Measurements from ENCODE around the gene YPEL3. TPM values are rescaled to one million over a fixed set of nuclear protein-coding genes. Genes with fewer than 3 reads are reported as not detected.

YPEL3 gene, protein sequence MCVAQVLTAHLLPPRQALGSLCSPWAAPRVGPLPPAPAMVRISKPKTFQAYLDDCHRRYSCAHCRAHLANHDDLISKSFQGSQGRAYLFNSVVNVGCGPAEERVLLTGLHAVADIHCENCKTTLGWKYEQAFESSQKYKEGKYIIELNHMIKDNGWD
- 8.8 and 9.2 TPM in 2 replicates for total RNA-seq (2022)
- Bru-seq, nascent RNA: percentile 43 among the genes with signal in this experiment
- percentile 57 among the genes with signal in this experiment for BruChase-seq, experiment 1, labeled RNA remaining after a 6-hour chase
- percentile 51 among the genes with signal in this experiment for BruChase-seq, experiment 2, labeled RNA remaining after a 2-hour chase
- long read RNA-seq, transcript YPEL3-201 (5 exons, 935 nt): major isoform, 6 of 8 reads
- long read RNA-seq, partial matches to known transcripts: 0 of 8 reads
- long read RNA-seq, other reads (novel, unspliced or antisense): 2 of 8 reads

DNA sequence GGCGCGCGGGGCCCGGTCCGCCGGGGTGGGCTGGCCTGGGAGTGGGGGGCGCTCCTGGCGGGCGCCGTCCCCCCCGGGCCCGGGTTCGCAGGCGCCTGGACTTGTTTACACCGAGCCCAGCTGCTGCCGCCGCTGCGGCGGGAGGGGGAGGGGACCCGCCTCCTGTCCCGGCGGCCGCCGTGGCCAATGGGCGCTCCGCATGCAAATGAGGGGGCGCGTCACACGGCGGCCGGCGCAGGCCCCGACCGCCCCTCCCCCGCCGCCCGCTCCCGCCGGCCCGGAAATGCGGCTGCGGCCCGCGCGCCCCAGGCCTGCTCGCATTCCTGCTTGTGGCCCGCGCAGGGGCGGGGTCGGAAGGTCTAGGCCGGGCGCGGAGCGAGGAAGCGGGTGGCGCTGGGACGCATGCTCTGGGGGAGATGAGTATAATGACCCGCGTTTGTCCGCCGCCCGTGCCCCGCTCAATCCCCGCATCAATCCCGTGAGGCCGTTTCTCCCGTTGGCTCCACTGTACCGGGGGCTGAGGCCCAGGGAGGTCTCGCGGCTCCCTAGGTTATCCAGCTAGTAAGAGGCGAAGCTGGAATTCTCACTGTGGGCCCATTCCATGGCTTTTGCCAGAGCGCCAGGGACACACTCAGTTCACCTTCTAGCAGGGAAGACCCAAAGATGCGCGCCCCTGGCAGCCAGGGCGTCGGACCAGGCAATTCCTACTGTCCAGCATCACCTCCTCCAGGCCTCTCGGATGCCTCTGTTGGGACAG is at the start of gene YPEL3:
Gene YPEL3, minus strand, starts transcription at position 109 of the 757 bp plus-strand sequence. CDS start 731 bp downstream, outside the sequence.
- H3K27me3 Mint-ChIP-seq (ENCODE audit: insufficient read depth, unreplicated experiment): no peaks in the 10 kb centered on the region
- intact Hi-C loops (cut with micrococcal nuclease): loop anchor here (10.0 kb wide), 1 partner anchor 309 kb away; the partner anchor contains the start of gene ZNF771

DNA sequence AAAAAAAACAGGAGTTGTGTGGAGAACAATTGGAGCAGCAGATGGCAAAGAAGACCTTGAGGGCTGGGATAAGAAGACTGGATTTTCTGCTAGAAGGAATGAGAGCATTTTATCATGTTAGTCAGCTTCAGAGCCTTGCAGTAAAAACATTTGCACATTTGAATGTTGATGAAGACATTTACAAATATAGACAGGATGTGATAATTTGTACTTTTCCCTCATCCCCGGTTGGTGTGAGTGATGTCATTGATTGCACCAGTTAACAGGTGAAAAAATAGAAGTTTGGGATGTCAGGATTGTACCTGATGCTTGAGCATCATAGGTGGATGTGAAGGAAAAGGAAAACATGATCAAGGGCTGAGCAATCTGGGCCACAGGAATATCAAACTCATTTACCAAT is 49.6 kb upstream of the YPEL3 start:
- intact Hi-C loops (cut with micrococcal nuclease): no loop called here
- no peaks in the 10 kb centered on the region for H3K4me1 Mint-ChIP-seq (ENCODE audit: insufficient read depth, unreplicated experiment)
- H3K9me3 Mint-ChIP-seq (ENCODE audit: unreplicated experiment): no peaks in the 10 kb centered on the region
- TF ChIP-seq CTCF (IDR thresholded peaks at IDR 0.05; ENCODE audit: unreplicated experiment): no peak
- CTCF ChIA-PET: no interaction called here
- no peak for DNase-seq (ENCODE audit: unreplicated experiment)
- POLR2A ChIA-PET: no interaction called here
- H3K36me3 Mint-ChIP-seq (ENCODE audit: insufficient read depth, unreplicated experiment): no peaks in the 10 kb centered on the region
- BruUV-seq (replicated peaks): no TSS peak
- no peak overlapping the region for H3K4me3 Mint-ChIP-seq (ENCODE audit: unreplicated experiment)
- H3K27ac Mint-ChIP-seq (ENCODE audit: low read depth, unreplicated experiment): no peak overlapping the region
- H3K27me3 Mint-ChIP-seq (ENCODE audit: insufficient read depth, unreplicated experiment): no peaks in the 10 kb centered on the region

More for the DNA sequence above, at the start of gene YPEL3:
- Mint-ChIP-seq H3K4me1 (ENCODE audit: insufficient read depth, unreplicated experiment) (peaks cover 30% of the 10 kb centered on the region), H3K4me3 (ENCODE audit: unreplicated experiment) (peak within 1 kb of the TSS; percentile 75), H3K9me3 (ENCODE audit: unreplicated experiment) (no peaks in the 10 kb centered on the region), H3K27ac (ENCODE audit: low read depth, unreplicated experiment) (peak within 1 kb of the TSS; percentile 91), H3K36me3 (ENCODE audit: insufficient read depth, unreplicated experiment) (peaks cover 12% of the 10 kb centered on the region)
- TF ChIP-seq CTCF (IDR thresholded peaks at IDR 0.05; ENCODE audit: unreplicated experiment): no peak
- BruUV-seq (replicated peaks): TSS peak; percentile 86
- DNase-seq (ENCODE audit: unreplicated experiment): peak; percentile 85
- ChIA-PET POLR2A (interaction anchor here (0.6 to 1.8 kb wide), 9 partner anchors 12 to 54 kb away, joined by 3 to 12 read pairs (median 4); partner anchors contain the start of genes ALDOA and MAPK3), CTCF (interaction anchor here (0.6 to 0.7 kb wide), 2 partner anchors 8 to 76 kb away, joined by 3 read pairs; no protein-coding TSS in a partner anchor)

GRCh38 chr16:30144917-30145316 is 48.9 kb upstream of the YPEL3 start:
- no peaks in the 10 kb centered on the region for H3K36me3 Mint-ChIP-seq (ENCODE audit: insufficient read depth, unreplicated experiment)
- H3K4me1 Mint-ChIP-seq (ENCODE audit: insufficient read depth, unreplicated experiment): no peaks in the 10 kb centered on the region
- intact Hi-C loops (cut with micrococcal nuclease): no loop called here
- H3K27me3 Mint-ChIP-seq (ENCODE audit: insufficient read depth, unreplicated experiment): no peaks in the 10 kb centered on the region
- BruUV-seq (replicated peaks): no TSS peak
- TF ChIP-seq CTCF (IDR thresholded peaks at IDR 0.05; ENCODE audit: unreplicated experiment): no peak
- ChIA-PET POLR2A (no interaction called here), CTCF (no interaction called here)
- no peak for DNase-seq (ENCODE audit: unreplicated experiment)
- no peak overlapping the region for H3K27ac Mint-ChIP-seq (ENCODE audit: low read depth, unreplicated experiment)
- H3K9me3 Mint-ChIP-seq (ENCODE audit: unreplicated experiment): no peaks in the 10 kb centered on the region
- no peak overlapping the region for H3K4me3 Mint-ChIP-seq (ENCODE audit: unreplicated experiment)

DNA sequence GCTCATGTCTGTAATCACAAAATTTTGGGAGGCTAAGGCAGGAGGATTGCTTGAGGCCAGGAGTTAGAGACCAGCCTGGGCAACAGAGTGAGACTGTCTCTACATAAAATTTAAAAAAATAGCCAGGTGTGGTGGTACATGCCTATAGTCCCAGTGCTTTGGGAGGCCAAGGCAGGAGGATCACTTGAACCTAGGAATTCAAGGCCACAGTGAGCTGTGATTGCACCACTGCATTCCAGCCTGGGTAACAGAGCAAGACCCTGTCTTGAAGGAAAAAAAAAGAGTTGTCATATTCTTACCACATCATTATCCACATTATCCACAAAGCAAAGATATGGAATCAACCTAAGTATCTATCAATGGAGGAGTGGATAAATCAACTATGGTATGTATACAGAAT is 48.0 kb upstream of the YPEL3 start:
- Mint-ChIP-seq H3K27me3 (ENCODE audit: insufficient read depth, unreplicated experiment) (no peaks in the 10 kb centered on the region), H3K4me1 (ENCODE audit: insufficient read depth, unreplicated experiment) (no peaks in the 10 kb centered on the region), H3K4me3 (ENCODE audit: unreplicated experiment) (no peak overlapping the region), H3K9me3 (ENCODE audit: unreplicated experiment) (no peaks in the 10 kb centered on the region), H3K36me3 (ENCODE audit: insufficient read depth, unreplicated experiment) (no peaks in the 10 kb centered on the region), H3K27ac (ENCODE audit: low read depth, unreplicated experiment) (no peak overlapping the region)
- ChIA-PET POLR2A (no interaction called here), CTCF (no interaction called here)
- no peak for TF ChIP-seq CTCF (IDR thresholded peaks at IDR 0.05; ENCODE audit: unreplicated experiment)
- intact Hi-C loops (cut with micrococcal nuclease): no loop called here
- DNase-seq (ENCODE audit: unreplicated experiment): no peak
- BruUV-seq (replicated peaks): no TSS peak

Measured in MCF 10A (cell line).